ENCODE measurements around the gene GALR1.

DNA sequence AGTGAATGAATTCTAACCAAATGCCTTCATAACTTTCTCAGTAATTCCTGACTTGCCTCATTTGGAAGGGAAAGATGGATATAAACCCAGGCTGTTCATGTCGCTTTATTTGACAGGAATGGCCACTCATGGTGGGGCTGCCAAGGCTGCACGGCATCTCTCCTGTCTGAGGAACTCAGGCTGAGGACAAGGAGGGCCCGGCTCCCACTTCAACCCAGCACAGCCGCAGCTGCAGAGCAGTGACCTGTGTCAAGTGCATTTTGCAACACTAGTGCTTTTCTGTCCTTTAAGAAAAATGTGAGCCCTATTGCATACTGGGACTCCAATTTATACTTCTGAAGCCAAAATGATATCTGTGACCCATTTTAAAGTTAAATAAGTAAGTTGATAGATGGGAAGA is 45.8 kb upstream of the GALR1 start:
- TF ChIP-seq, protein P1, sequence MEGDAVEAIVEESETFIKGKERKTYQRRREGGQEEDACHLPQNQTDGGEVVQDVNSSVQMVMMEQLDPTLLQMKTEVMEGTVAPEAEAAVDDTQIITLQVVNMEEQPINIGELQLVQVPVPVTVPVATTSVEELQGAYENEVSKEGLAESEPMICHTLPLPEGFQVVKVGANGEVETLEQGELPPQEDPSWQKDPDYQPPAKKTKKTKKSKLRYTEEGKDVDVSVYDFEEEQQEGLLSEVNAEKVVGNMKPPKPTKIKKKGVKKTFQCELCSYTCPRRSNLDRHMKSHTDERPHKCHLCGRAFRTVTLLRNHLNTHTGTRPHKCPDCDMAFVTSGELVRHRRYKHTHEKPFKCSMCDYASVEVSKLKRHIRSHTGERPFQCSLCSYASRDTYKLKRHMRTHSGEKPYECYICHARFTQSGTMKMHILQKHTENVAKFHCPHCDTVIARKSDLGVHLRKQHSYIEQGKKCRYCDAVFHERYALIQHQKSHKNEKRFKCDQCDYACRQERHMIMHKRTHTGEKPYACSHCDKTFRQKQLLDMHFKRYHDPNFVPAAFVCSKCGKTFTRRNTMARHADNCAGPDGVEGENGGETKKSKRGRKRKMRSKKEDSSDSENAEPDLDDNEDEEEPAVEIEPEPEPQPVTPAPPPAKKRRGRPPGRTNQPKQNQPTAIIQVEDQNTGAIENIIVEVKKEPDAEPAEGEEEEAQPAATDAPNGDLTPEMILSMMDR (IDR thresholded peaks at IDR 0.05 in 8 of 11, conservative IDR thresholded peaks at IDR 0.05 in 3 of 11): no peak
- peak in 1 of 3 donors; percentile 67 for TF ChIP-seq POLR2AphosphoS5 (IDR thresholded peaks at IDR 0.05)

Data from spleen (tissue), 7 donors.